HEK293T (cell line): Measurements from ENCODE around the gene ABHD18.

Source experiments
- BHLHE40 ChIP-seq: fragments of 450-650 bp; IDR thresholded peaks from 2 replicates; pipeline ENCODE4 v1.6.1; 2016; ENCODE audit warnings: mild to moderate bottlenecking, moderate library complexity, borderline replicate concordance
- CTBP1 ChIP-seq: fragments of 450-650 bp; IDR thresholded peaks from 2 replicates; pipeline ENCODE4 v1.6.1; 2016; ENCODE audit warnings: borderline replicate concordance
- ELF4 ChIP-seq: fragments of 450-650 bp; IDR thresholded peaks from 2 replicates; pipeline ENCODE4 v1.6.1; 2017; ENCODE audit warnings: antibody characterized with exemption
- FOXA1 ChIP-seq: fragments of 450-650 bp; IDR thresholded peaks from 2 replicates; pipeline ENCODE4 v1.6.1; 2016; ENCODE audit warnings: mild to moderate bottlenecking
- FOXM1 ChIP-seq: fragments of 450-650 bp; IDR thresholded peaks from 2 replicates; pipeline ENCODE4 v1.6.1; 2017; ENCODE audit warnings: mild to moderate bottlenecking, borderline replicate concordance
- HDGF ChIP-seq: fragments of 450-650 bp; IDR thresholded peaks from 2 replicates; pipeline ENCODE4 v1.6.1; 2017; ENCODE audit warnings: antibody characterized with exemption, borderline replicate concordance
- LEF1 ChIP-seq: fragments of 450-650 bp; IDR thresholded peaks from 2 replicates; pipeline ENCODE4 v1.6.1; 2017; ENCODE audit warnings: mild to moderate bottlenecking, borderline replicate concordance
- NFRKB ChIP-seq: fragments of 450-650 bp; IDR thresholded peaks from 2 replicates; pipeline ENCODE4 v1.6.1; 2016; ENCODE audit warnings: mild to moderate bottlenecking, moderate library complexity
- SP1 ChIP-seq: fragments of 450-650 bp; IDR thresholded peaks from 2 replicates; pipeline ENCODE4 v1.6.1; 2017
- SUZ12 ChIP-seq: fragments of 450-650 bp; IDR thresholded peaks from 2 replicates; pipeline ENCODE4 v1.6.1; 2016; ENCODE audit warnings: mild to moderate bottlenecking
- TARDBP ChIP-seq: fragments of 450-650 bp; IDR thresholded peaks from 2 replicates; pipeline ENCODE4 v1.6.1; 2016
- ZNF384 ChIP-seq: fragments of 450-650 bp; IDR thresholded peaks from 2 replicates; pipeline ENCODE4 v1.6.1; 2016
- TF ChIP-seq, protein P1 (sequence below): fragments of 450-650 bp; IDR thresholded peaks from 2 replicates; pipeline ENCODE4 v1.6.1; 2016

DNA sequence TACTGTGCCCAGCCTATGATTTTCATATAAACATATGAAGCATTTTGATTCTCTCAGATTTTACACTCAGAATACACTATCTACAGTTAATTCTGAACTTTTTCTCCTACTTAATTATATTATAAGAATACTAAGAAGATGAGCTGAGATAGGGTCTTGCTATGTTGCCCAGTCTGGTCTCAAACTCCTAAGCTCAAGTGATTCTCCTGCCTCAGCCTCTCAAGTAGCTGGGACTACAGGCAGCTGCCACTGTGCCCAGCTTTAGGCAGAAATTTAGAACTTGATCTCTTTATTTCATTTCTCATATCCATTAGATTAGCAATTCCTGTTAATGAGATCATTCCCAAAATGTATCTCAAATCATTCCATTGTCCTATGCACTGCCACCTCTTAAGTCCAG, 91.2 kb downstream of the ABHD18 start:
- TF ChIP-seq SP1 (no peak), LEF1 (no peak), BHLHE40 (no peak), FOXA1 (no peak), NFRKB (no peak), TARDBP (no peak), HDGF (no peak), FOXM1 (no peak), CTBP1 (no peak), ELF4 (no peak), SUZ12 (no peak), ZNF384 (no peak)
- TF ChIP-seq, protein P1, sequence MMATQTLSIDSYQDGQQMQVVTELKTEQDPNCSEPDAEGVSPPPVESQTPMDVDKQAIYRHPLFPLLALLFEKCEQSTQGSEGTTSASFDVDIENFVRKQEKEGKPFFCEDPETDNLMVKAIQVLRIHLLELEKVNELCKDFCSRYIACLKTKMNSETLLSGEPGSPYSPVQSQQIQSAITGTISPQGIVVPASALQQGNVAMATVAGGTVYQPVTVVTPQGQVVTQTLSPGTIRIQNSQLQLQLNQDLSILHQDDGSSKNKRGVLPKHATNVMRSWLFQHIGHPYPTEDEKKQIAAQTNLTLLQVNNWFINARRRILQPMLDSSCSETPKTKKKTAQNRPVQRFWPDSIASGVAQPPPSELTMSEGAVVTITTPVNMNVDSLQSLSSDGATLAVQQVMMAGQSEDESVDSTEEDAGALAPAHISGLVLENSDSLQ, result no peak
